ENCODE measurements around the gene SURF2.
A peak's percentile ranks its signal among the peaks of the same experiment; 100 is the strongest.
"Not testable (repeated sequence)": the region's sequence is repeated elsewhere in the genome, so short reads cannot be mapped to it uniquely, and the experiment has no call there.

Gene SURF2

GRCh38 chr9:133356391-133357091 lies at the start of gene SURF2, which contains the start of gene SURF1:
SURF2 (plus strand) TSS chr9:133356550; CDS start chr9:133356593, 43 bp downstream.
SURF1 (minus strand) TSS chr9:133356487; CDS start chr9:133356453, 34 bp downstream.
- Histone ChIP-seq H3K4me3 (peak within 1 kb of the TSS; percentile 92), H3K9me3 (ENCODE audit: low read depth, low read length) (no peaks in the 10 kb centered on the region), H3K36me3 (ENCODE audit: insufficient read depth, low read length) (peaks cover 30% of the 10 kb centered on the region), H3K9ac (ENCODE audit: insufficient read length) (peak within 1 kb of the TSS; percentile 85), H3K27ac (peak within 1 kb of the TSS; percentile 62; the same call in 1 of the 2 replicates)
- TF ChIP-seq FOXP2 (optimal IDR thresholded peaks at IDR 0.05; ENCODE audit: control extremely low read depth, extremely low read length, insufficient read depth) (peak; percentile 50), EZH2 (IDR thresholded peaks at IDR 0.05) (no peak), POLR2AphosphoS5 (IDR thresholded peaks at IDR 0.05; ENCODE audit: borderline replicate concordance, low read depth, low read length) (peak; percentile 94)
- no peak for DNase-seq (ENCODE audit: low read depth, low spot score)

GRCh38 chr9:133307301-133307700 lies 49.0 kb upstream of the SURF2 start:
- H3K36me3 ChIP-seq (ENCODE audit: insufficient read depth, low read length): no peaks in the 10 kb centered on the region
- H3K9me3 ChIP-seq (ENCODE audit: low read depth, low read length): no peaks in the 10 kb centered on the region
- no peak overlapping the region for H3K9ac ChIP-seq (ENCODE audit: insufficient read length)
- H3K27ac ChIP-seq: no peak overlapping the region
- H3K4me3 ChIP-seq: no peak overlapping the region
- no peak for TF ChIP-seq EZH2 (IDR thresholded peaks at IDR 0.05)
- TF ChIP-seq POLR2AphosphoS5 (IDR thresholded peaks at IDR 0.05; ENCODE audit: borderline replicate concordance, low read depth, low read length): no peak
- no peak for TF ChIP-seq FOXP2 (optimal IDR thresholded peaks at IDR 0.05; ENCODE audit: control extremely low read depth, extremely low read length, insufficient read depth)
- DNase-seq (ENCODE audit: low read depth, low spot score): no peak

GRCh38 chr9:133309608-133310007 lies 46.7 kb upstream of the SURF2 start:
- no peak overlapping the region for H3K27ac ChIP-seq
- H3K9me3 ChIP-seq (ENCODE audit: low read depth, low read length): no peaks in the 10 kb centered on the region
- H3K4me3 ChIP-seq: no peak overlapping the region
- DNase-seq (ENCODE audit: low read depth, low spot score): no peak
- H3K9ac ChIP-seq (ENCODE audit: insufficient read length): no peak overlapping the region
- H3K36me3 ChIP-seq (ENCODE audit: insufficient read depth, low read length): no peaks in the 10 kb centered on the region
- TF ChIP-seq EZH2 (IDR thresholded peaks at IDR 0.05) (no peak), FOXP2 (optimal IDR thresholded peaks at IDR 0.05; ENCODE audit: control extremely low read depth, extremely low read length, insufficient read depth) (no peak), POLR2AphosphoS5 (IDR thresholded peaks at IDR 0.05; ENCODE audit: borderline replicate concordance, low read depth, low read length) (no peak)

- no peak for TF ChIP-seq EZH2 (IDR thresholded peaks at IDR 0.05)
- TF ChIP-seq FOXP2 (optimal IDR thresholded peaks at IDR 0.05; ENCODE audit: control extremely low read depth, extremely low read length, insufficient read depth): no peak
- no peak for TF ChIP-seq POLR2AphosphoS5 (IDR thresholded peaks at IDR 0.05; ENCODE audit: borderline replicate concordance, low read depth, low read length)
- H3K9me3 ChIP-seq (ENCODE audit: low read depth, low read length): no peaks in the 10 kb centered on the region
- no peak overlapping the region for H3K4me3 ChIP-seq
- no peak for DNase-seq (ENCODE audit: low read depth, low spot score)
- no peaks in the 10 kb centered on the region for H3K36me3 ChIP-seq (ENCODE audit: insufficient read depth, low read length)
- H3K9ac ChIP-seq (ENCODE audit: insufficient read length): no peak overlapping the region
- H3K27ac ChIP-seq: no peak overlapping the region
Measured at GRCh38 chr9:133315997-133316396, 40.4 kb upstream of the SURF2 start.

- not testable (repeated sequence) for H3K36me3 ChIP-seq (ENCODE audit: insufficient read depth, low read length); H3K4me3 ChIP-seq; DNase-seq (ENCODE audit: low read depth, low spot score); H3K9me3 ChIP-seq (ENCODE audit: low read depth, low read length); H3K9ac ChIP-seq (ENCODE audit: insufficient read length); H3K27ac ChIP-seq
Measured at GRCh38 chr9:133317551-133317950, 38.8 kb upstream of the SURF2 start.

GRCh38 chr9:133320421-133320881 lies 35.9 kb upstream of the SURF2 start:
- H3K36me3 ChIP-seq (ENCODE audit: insufficient read depth, low read length): no peaks in the 10 kb centered on the region
- no peak for TF ChIP-seq FOXP2 (optimal IDR thresholded peaks at IDR 0.05; ENCODE audit: control extremely low read depth, extremely low read length, insufficient read depth)
- TF ChIP-seq POLR2AphosphoS5 (IDR thresholded peaks at IDR 0.05; ENCODE audit: borderline replicate concordance, low read depth, low read length): no peak
- no peak for TF ChIP-seq EZH2 (IDR thresholded peaks at IDR 0.05)
- no peak overlapping the region for H3K9ac ChIP-seq (ENCODE audit: insufficient read length)
- no peaks in the 10 kb centered on the region for H3K9me3 ChIP-seq (ENCODE audit: low read depth, low read length)
- H3K4me3 ChIP-seq: no peak overlapping the region
- H3K27ac ChIP-seq: no peak overlapping the region
- no peak for DNase-seq (ENCODE audit: low read depth, low spot score)

GRCh38 chr9:133321411-133321935 lies 34.9 kb upstream of the SURF2 start:
- Histone ChIP-seq H3K27ac (no peak overlapping the region), H3K9me3 (ENCODE audit: low read depth, low read length) (no peaks in the 10 kb centered on the region), H3K4me3 (no peak overlapping the region), H3K9ac (ENCODE audit: insufficient read length) (no peak overlapping the region), H3K36me3 (ENCODE audit: insufficient read depth, low read length) (no peaks in the 10 kb centered on the region)
- TF ChIP-seq FOXP2 (optimal IDR thresholded peaks at IDR 0.05; ENCODE audit: control extremely low read depth, extremely low read length, insufficient read depth) (no peak), EZH2 (IDR thresholded peaks at IDR 0.05) (no peak), POLR2AphosphoS5 (IDR thresholded peaks at IDR 0.05; ENCODE audit: borderline replicate concordance, low read depth, low read length) (no peak)
- DNase-seq (ENCODE audit: low read depth, low spot score): no peak

GRCh38 chr9:133322701-133323100 lies 33.6 kb upstream of the SURF2 start:
- H3K27ac ChIP-seq: no peak overlapping the region
- no peak for DNase-seq (ENCODE audit: low read depth, low spot score)
- H3K36me3 ChIP-seq (ENCODE audit: insufficient read depth, low read length): no peaks in the 10 kb centered on the region
- no peak overlapping the region for H3K4me3 ChIP-seq
- TF ChIP-seq FOXP2 (optimal IDR thresholded peaks at IDR 0.05; ENCODE audit: control extremely low read depth, extremely low read length, insufficient read depth) (no peak), EZH2 (IDR thresholded peaks at IDR 0.05) (no peak), POLR2AphosphoS5 (IDR thresholded peaks at IDR 0.05; ENCODE audit: borderline replicate concordance, low read depth, low read length) (no peak)
- no peaks in the 10 kb centered on the region for H3K9me3 ChIP-seq (ENCODE audit: low read depth, low read length)
- no peak overlapping the region for H3K9ac ChIP-seq (ENCODE audit: insufficient read length)
